OCI-LY7 (cell line): Measurements from ENCODE around the gene OPCML.

Experiments
- CTCF ChIP-seq: fragments of 200-600 bp; sonication (generic); conservative IDR thresholded peaks from 2 replicates; pipeline ENCODE4 v1.5.1; 2014; ENCODE audit warnings: mild to moderate bottlenecking, antibody characterized with exemption, low read length, moderate library complexity, mixed read lengths
- EZH2phosphoT487 ChIP-seq: fragments of 200-600 bp; sonication (generic); IDR thresholded peaks from 2 replicates; pipeline ENCODE4 v1.6.1; 2018; ENCODE audit warnings: low read depth, borderline replicate concordance, mild to moderate bottlenecking, mixed run types, antibody characterized with exemption, low read length, moderate library complexity, mixed read lengths

GRCh38 chr11:133266986-133267385, 265.3 kb downstream of the OPCML start:
- no peak for TF ChIP-seq CTCF
- no peak for TF ChIP-seq EZH2phosphoT487
